ENCODE data around the gene TNKS2.

GRCh38 chr10:91803386-91804125, 5.3 kb downstream of the TNKS2 start:
- TF ChIP-seq CTCF (IDR thresholded peaks at IDR 0.05; ENCODE audit: insufficient read depth, low read length, poor library complexity, severe bottlenecking) (no peak), EZH2phosphoT487 (conservative IDR thresholded peaks at IDR 0.05; ENCODE audit: low read length) (no peak)

All from SU-DHL-6 (cell line).